Fibroblast of lung (primary cell): Measurements from ENCODE around the gene HERC3. TPM values are rescaled to one million over a fixed set of nuclear protein-coding genes. Genes with fewer than 3 reads are reported as not detected.

Experiments used
- DNase-seq, 2 donors: peaks; one replicate each; pipeline versions ENCODE4 v3.0.0 to v3.0.0-alpha.2; 2010; ENCODE audit warnings: low read depth in 2 of 2
- H2AFZ ChIP-seq: 2 replicates; pipeline ENCODE4 v1.5.1; 2012; ENCODE audit warnings: low read length, control low read depth, inconsistent platforms
- H3K27ac ChIP-seq: 2 replicates; pipeline ENCODE4 v1.5.1; 2011; ENCODE audit warnings: low read length, control low read depth; ENCODE audit not compliant: insufficient read depth
- H3K27me3 ChIP-seq: 2 replicates; pipeline ENCODE4 v1.5.1; 2011; ENCODE audit warnings: mild to moderate bottlenecking, low read length; ENCODE audit not compliant: control insufficient read depth, insufficient read depth
- H3K36me3 ChIP-seq: 2 replicates; pipeline ENCODE4 v1.5.1; 2011; ENCODE audit warnings: low read length; ENCODE audit not compliant: control insufficient read depth, insufficient read depth
- H3K4me1 ChIP-seq: 2 replicates; pipeline ENCODE4 v1.5.1; 2011; ENCODE audit warnings: low read length; ENCODE audit not compliant: control insufficient read depth, insufficient read depth; ENCODE audit errors: extremely low read depth
- H3K4me2 ChIP-seq: 2 replicates; pipeline ENCODE4 v1.5.1; 2011; ENCODE audit warnings: low read length, control low read depth; ENCODE audit not compliant: insufficient read depth; ENCODE audit errors: extremely low read depth
- H3K4me3 ChIP-seq, 4 experiments: fragments of 200-600 bp in 1 of 4; sonication (generic) in 1 of 4; replicated peaks in 1 of 4; 2 replicates each; pipeline ENCODE4 v1.5.1; 2011 to 2016; ENCODE audit warnings: low read length in 4 of 4, low read depth in 3 of 4, mild to moderate bottlenecking in 3 of 4, control low read depth in 2 of 4, inconsistent platforms in 1 of 4, mixed read lengths in 1 of 4; ENCODE audit not compliant: insufficient read depth in 1 of 4; ENCODE audit errors: control extremely low read depth in 1 of 4
- H3K79me2 ChIP-seq: 2 replicates; pipeline ENCODE4 v1.5.1; 2012; ENCODE audit warnings: mild to moderate bottlenecking, low read length, inconsistent platforms; ENCODE audit not compliant: control insufficient read depth, insufficient read depth
- H3K9ac ChIP-seq: 2 replicates; pipeline ENCODE4 v1.5.1; 2011; ENCODE audit warnings: mild to moderate bottlenecking, low read length, control low read depth; ENCODE audit not compliant: insufficient read depth
- H3K9me3 ChIP-seq: 2 replicates; pipeline ENCODE4 v1.5.1; 2012; ENCODE audit warnings: low read depth, low read length; ENCODE audit not compliant: control insufficient read depth, insufficient read depth
- H4K20me1 ChIP-seq: 2 replicates; pipeline ENCODE4 v1.5.1; 2011; ENCODE audit warnings: low read length; ENCODE audit not compliant: control insufficient read depth, insufficient read depth; ENCODE audit errors: extremely low read depth
- EZH2 ChIP-seq: IDR thresholded peaks from 2 replicates; pipeline ENCODE4 v1.5.1; 2012; ENCODE audit warnings: low read length, control low read depth, mild to moderate bottlenecking; ENCODE audit errors: missing control alignments
- polyA plus RNA-seq, 2 donors: library from polyadenylated mRNA; depleted of rRNA in 1 of 2; stranded (reverse) in 1 of 2; unstranded in 1 of 2; fragments of >200 nt; gene quantifications; 2 replicates each; pipeline ENCODE4 v1.2.1, GENCODE V29; 2011 to 2012; ENCODE audit warnings: missing spikeins in 1 of 2
- total RNA-seq: library from RNA; depleted of rRNA; stranded (reverse); fragments of >200 nt; gene quantifications from 2 replicates; pipeline ENCODE4 v1.2.1, GENCODE V29; 2014
- TF ChIP-seq, protein P1 (sequence below), 2 donors: IDR thresholded peaks in 1 of 2; conservative IDR thresholded peaks in 1 of 2; 1 replicate in 1 of 2; 2 replicates in 1 of 2; pipeline ENCODE4 v1.5.1; 2011 to 2012; ENCODE audit warnings: low read length in 2 of 2, control low read depth in 1 of 2, inconsistent platforms in 1 of 2, low read depth in 1 of 2, mild to moderate bottlenecking in 1 of 2

HERC3 gene
- total and polyA plus RNA-seq, 2 donors (not counting 1 experiment from before 2014, with no cell fraction given), result 24.5 to 27.6 TPM

DNA sequence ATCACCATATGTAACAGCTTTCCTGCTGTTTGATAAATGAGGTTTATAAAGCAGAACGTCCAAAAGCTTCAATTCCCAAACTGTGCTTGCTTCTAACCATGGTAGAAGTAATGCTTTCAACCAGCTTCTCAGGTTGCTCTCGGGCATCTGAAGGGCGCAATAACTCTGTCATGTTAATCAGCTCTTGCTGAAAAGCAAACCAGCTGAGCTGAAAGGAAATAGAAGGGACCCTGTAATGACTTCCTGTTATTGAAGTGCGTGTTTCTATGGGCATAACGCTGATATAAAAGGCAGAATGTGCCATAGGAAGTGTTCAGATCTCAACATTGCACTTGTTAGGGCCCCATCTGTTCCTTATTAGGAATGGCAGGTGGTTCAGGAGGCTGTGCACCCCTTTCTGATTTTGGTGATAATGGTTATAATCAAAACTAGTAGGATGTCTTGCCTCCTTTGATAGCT lies 21.2 kb downstream of the HERC3 start:
- Histone ChIP-seq H3K36me3 (no peaks in the 10 kb centered on the region), H3K4me3 (no peak overlapping the region), H3K79me2 (peaks cover 5% of the 10 kb centered on the region), H4K20me1 (no peaks in the 10 kb centered on the region), H2AFZ (no peak overlapping the region), H3K9ac (no peak overlapping the region), H3K27me3 (no peaks in the 10 kb centered on the region), H3K9me3 (no peaks in the 10 kb centered on the region), H3K4me2 (no peak overlapping the region), H3K4me1 (peaks cover 31% of the 10 kb centered on the region), H3K27ac (peak overlapping the region; percentile 16)
- DNase-seq, result peak in 1 of 2 donors; percentile 18
- TF ChIP-seq, protein P1, sequence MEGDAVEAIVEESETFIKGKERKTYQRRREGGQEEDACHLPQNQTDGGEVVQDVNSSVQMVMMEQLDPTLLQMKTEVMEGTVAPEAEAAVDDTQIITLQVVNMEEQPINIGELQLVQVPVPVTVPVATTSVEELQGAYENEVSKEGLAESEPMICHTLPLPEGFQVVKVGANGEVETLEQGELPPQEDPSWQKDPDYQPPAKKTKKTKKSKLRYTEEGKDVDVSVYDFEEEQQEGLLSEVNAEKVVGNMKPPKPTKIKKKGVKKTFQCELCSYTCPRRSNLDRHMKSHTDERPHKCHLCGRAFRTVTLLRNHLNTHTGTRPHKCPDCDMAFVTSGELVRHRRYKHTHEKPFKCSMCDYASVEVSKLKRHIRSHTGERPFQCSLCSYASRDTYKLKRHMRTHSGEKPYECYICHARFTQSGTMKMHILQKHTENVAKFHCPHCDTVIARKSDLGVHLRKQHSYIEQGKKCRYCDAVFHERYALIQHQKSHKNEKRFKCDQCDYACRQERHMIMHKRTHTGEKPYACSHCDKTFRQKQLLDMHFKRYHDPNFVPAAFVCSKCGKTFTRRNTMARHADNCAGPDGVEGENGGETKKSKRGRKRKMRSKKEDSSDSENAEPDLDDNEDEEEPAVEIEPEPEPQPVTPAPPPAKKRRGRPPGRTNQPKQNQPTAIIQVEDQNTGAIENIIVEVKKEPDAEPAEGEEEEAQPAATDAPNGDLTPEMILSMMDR (conservative IDR thresholded peaks at IDR 0.05 in 1 of 2, IDR thresholded peaks at IDR 0.05 in 1 of 2; ENCODE audit: low read depth in 1 of 2, low read length in 2 of 2), result no peak
- TF ChIP-seq EZH2, result no peak

DNA sequence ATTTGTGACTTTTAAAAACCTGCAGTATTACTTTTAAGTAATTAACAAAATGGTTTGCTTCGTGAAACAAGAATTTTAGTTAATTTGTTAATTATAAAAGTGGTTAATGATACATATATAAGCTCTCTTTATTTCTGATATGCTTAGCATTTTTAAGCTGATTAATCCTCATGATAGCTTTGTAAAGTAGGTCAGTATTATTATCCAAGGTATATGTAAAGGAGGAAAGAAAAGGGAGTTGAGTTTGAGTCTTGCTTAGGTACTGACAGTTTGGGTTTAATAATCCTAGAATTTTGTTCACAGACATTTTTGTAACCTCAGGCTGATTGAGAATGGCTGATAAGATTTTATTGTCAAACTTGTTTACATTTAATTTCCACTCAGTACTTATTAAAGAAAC lies 21.8 kb downstream of the HERC3 start:
- H4K20me1 ChIP-seq, result no peaks in the 10 kb centered on the region
- H3K9me3 ChIP-seq, result no peaks in the 10 kb centered on the region
- peaks cover 5% of the 10 kb centered on the region for H3K79me2 ChIP-seq
- no peak overlapping the region for H3K4me2 ChIP-seq
- no peak for DNase-seq
- no peak overlapping the region for H3K9ac ChIP-seq
- H2AFZ ChIP-seq, result no peak overlapping the region
- H3K36me3 ChIP-seq, result no peaks in the 10 kb centered on the region
- H3K27ac ChIP-seq, result no peak overlapping the region
- H3K4me1 ChIP-seq, result peaks cover 31% of the 10 kb centered on the region
- TF ChIP-seq EZH2, result no peak
- no peak overlapping the region for H3K4me3 ChIP-seq
- H3K27me3 ChIP-seq, result no peaks in the 10 kb centered on the region

DNA sequence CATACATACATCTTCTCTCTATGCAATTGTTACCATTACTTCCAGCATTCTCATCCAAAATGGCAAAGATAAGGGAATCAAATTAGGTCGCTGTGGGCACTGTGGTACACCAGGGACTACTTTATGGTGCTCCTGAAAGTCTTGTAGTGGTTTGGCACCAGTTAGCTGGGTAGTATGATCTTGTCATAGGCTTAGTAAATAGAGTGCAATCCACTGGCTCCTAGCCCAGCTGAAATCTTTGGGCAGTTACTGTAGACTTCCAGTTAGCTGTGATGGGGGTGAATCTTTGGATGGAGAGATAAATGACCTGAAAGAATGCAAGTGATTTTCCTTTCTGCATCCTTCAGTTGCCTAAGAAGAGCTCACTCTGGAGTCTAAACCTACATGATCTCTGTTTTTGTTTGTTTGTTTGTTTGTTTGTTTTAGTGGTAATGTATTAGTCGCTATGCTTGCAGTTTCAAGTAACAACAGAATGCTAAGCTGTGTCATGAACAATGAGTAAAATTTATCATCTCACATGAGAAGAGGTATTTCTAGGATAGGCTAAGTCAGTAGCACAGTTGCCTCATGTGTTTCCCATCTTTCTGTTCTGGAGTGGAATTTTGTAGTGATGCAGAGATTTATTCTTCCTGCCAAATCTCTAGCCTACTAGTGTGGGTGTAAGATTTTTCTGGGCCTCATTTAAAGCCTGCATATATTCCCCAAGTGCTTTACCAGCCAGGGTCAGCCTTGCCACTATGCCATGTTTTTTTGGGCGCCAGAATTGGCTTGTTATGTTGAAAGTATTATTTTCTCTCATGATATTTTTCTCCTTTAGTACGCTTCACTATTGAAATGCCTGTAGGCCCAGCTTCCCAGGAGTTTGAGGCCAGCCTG lies 24.2 kb downstream of the HERC3 start:
- no peaks in the 10 kb centered on the region for H4K20me1 ChIP-seq
- peak overlapping the region; percentile 46 for H3K4me2 ChIP-seq
- H3K36me3 ChIP-seq, result no peaks in the 10 kb centered on the region
- H3K9ac ChIP-seq, result no peak overlapping the region
- no peak overlapping the region for H3K4me3 ChIP-seq
- no peaks in the 10 kb centered on the region for H3K27me3 ChIP-seq
- TF ChIP-seq, protein P1 (conservative IDR thresholded peaks at IDR 0.05 in 1 of 2, IDR thresholded peaks at IDR 0.05 in 1 of 2; ENCODE audit: low read depth in 1 of 2, low read length in 2 of 2), result no peak
- peak overlapping the region; percentile 27 for H3K27ac ChIP-seq
- DNase-seq, result peak; percentile 87 to 93
- peaks cover 24% of the 10 kb centered on the region for H3K4me1 ChIP-seq
- H3K79me2 ChIP-seq, result peaks cover 5% of the 10 kb centered on the region
- no peak overlapping the region for H2AFZ ChIP-seq
- H3K9me3 ChIP-seq, result no peaks in the 10 kb centered on the region
